Spleen (tissue), 11 donors: ENCODE measurements around the gene PPP2R5D. TPM values are rescaled to one million over a fixed set of nuclear protein-coding genes. Genes with fewer than 3 reads are reported as not detected.

Experiments
- DNase-seq: peaks from one replicate; pipeline ENCODE4 v3.0.0-alpha.2; 2020
- H3K27ac ChIP-seq, 8 donors: fragments of 200-600 bp; sonication (generic) in 7 of 8; 1 replicate in 4 of 8; 2 replicates in 4 of 8; pipeline versions ENCODE4 v1.5.0 to v1.8.0; 2016 to 2021; ENCODE audit warnings: inconsistent platforms in 4 of 8, mild to moderate bottlenecking in 4 of 8, moderate library complexity in 1 of 8
- H3K27me3 ChIP-seq, 7 donors: fragments of 200-600 bp; sonication (generic) in 6 of 7; replicated peaks in 1 of 7; 1 replicate in 4 of 7; 2 replicates in 3 of 7; pipeline versions ENCODE4 v1.5.0 to v1.8.0; 2016 to 2021; ENCODE audit warnings: inconsistent platforms in 3 of 7, mild to moderate bottlenecking in 1 of 7
- H3K36me3 ChIP-seq, 6 donors: fragments of 200-600 bp; sonication (generic) in 5 of 6; 1 replicate in 4 of 6; 2 replicates in 2 of 6; pipeline versions ENCODE4 v1.5.0 to v1.8.0; 2016 to 2021; ENCODE audit warnings: inconsistent platforms in 2 of 6
- H3K4me1 ChIP-seq, 6 donors: fragments of 200-600 bp; sonication (generic) in 5 of 6; 1 replicate in 3 of 6; 2 replicates in 3 of 6; pipeline versions ENCODE4 v1.5.0 to v1.8.0; 2016 to 2021; ENCODE audit warnings: inconsistent platforms in 3 of 6
- H3K4me3 ChIP-seq, 8 donors: fragments of 200-600 bp; sonication (generic) in 7 of 8; 1 replicate in 4 of 8; 2 replicates in 4 of 8; pipeline versions ENCODE4 v1.5.0 to v1.8.0; 2016 to 2021; ENCODE audit warnings: inconsistent platforms in 4 of 8, mild to moderate bottlenecking in 4 of 8, moderate library complexity in 2 of 8
- H3K9me3 ChIP-seq, 8 donors: fragments of 200-600 bp; sonication (generic) in 7 of 8; 1 replicate in 4 of 8; 2 replicates in 4 of 8; pipeline versions ENCODE4 v1.5.0 to v1.8.0; 2016 to 2021; ENCODE audit warnings: inconsistent platforms in 4 of 8
- POLR2A ChIP-seq, 3 donors: fragments of 450-650 bp; IDR thresholded peaks; one replicate each; pipeline ENCODE4 v1.5.1; 2017; ENCODE audit warnings: antibody characterized with exemption in 3 of 3, mild to moderate bottlenecking in 1 of 3
- POLR2AphosphoS5 ChIP-seq, 3 donors: sonication (generic); formaldehyde crosslinking; IDR thresholded peaks; one replicate each; pipeline ENCODE4 v1.5.1; 2017; ENCODE audit warnings: antibody characterized with exemption in 3 of 3
- WGBS, 5 donors: extraction: QIAGEN DNeasy Blood & Tissue Kit in 3 of 5; methylation state at CpG; one replicate each; pipeline versions ENCODE4 v1.1.5 to v1.1.7; 2013 to 2018; 5-methylcytosine and 5-hydroxymethylcytosine counted together
- intact Hi-C: fragments of 100-400 bp; cut with DNase I; formaldehyde crosslinking; loops from one replicate; pipeline ENCODE4 v1.15.0; 2023; ENCODE audit warnings: low total_unique reads
- polyA plus RNA-seq, 3 donors: library from polyadenylated mRNA; stranded (reverse); fragments of 200-250 nt; gene quantifications; one replicate each; pipeline ENCODE4 v1.2.1, GENCODE V29; 2013
- total RNA-seq, 7 donors: library from RNA; depleted of rRNA in 3 of 7; stranded (reverse); fragments of >200 nt in 3 of 7; fragmentation: NEBNext Ultra II Directional in 4 of 7; extraction: Animal tissue kit (Norgen Biotek cat#: 25700) in 4 of 7; gene quantifications; one replicate each; pipeline versions ENCODE4 v1.1.0 to v1.2.1, GENCODE V29; 2016 to 2021
- TF ChIP-seq, protein P1 (sequence below), 11 experiments: fragments of 200-600 bp in 7 of 11; fragments of 450-650 bp in 4 of 11; sonication (generic) in 4 of 11; IDR thresholded peaks in 8 of 11; conservative IDR thresholded peaks in 3 of 11; 1 replicate in 7 of 11; 2 replicates in 4 of 11; pipeline versions ENCODE4 v1.4.0 to v1.8.0; 2016 to 2021; ENCODE audit warnings: antibody characterized with exemption in 11 of 11, inconsistent platforms in 4 of 11, mild to moderate bottlenecking in 1 of 11
- donor health status: healthy with polysubstance abuse.
- donor health status: DM: no; HTN: no; CAD: no; lungs with moderate emphysema.
- donor health status: DM: no; HTN: no; CAD: no.
- donor health status: Bipolar disorder and iron deficiency.
- donor health status: healthy.
- donor health status: DM: no; HTN: no; CAD: no.
- donor health status: DM: yes; HTN: yes; CAD: no.

PPP2R5D gene
- total and polyA plus RNA-seq, 10 donors: 15.3 to 40.2 (median 25.5) TPM

DNA sequence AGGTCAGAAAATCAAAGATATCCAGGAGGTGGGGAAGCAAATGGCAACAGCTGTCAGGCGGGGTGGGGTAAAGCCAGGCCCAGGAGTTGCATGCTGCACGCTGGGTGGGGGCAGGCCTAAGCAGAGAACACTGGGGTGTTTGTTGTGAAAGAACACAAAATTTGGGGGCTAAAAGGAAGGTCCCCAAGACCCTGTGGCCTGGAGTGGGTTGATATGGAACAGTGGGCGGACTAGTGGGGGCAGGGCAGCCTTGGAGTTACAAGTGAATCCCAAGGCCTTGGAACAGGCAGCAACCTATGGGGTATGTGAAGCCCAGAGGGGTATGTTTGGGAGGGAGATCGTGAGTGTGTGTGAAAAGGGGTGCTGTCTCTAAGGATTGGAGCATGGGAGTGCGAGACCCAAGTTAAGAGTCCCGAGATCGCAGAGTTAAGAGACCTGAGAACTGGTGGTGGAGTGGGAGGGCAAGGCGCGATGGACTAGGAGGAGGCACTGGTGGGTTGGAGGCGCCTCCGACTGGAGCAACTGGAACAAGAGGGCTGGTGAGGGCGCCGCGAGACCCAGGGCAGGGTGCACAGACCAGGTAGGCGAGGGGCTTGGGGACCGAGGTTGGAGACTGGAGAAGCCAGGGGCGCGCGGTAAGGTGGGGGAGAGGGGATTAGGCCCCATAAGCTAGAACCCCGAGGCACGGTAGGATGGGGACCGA lies 68.6 kb downstream of the PPP2R5D start:
- H3K36me3 ChIP-seq: peaks cover 0 to 78% (median 48%) of the 10 kb centered on the region in 6 donors
- peak overlapping the region; percentile 83 to 95 (median 92) for H3K27ac ChIP-seq
- DNase-seq: no peak
- intact Hi-C loops: no loop called here
- H3K4me3 ChIP-seq: peak overlapping the region; percentile 61 to 86 (median 78)
- TF ChIP-seq POLR2AphosphoS5 (IDR thresholded peaks at IDR 0.05) (no peak), POLR2A (IDR thresholded peaks at IDR 0.05) (no peak)
- TF ChIP-seq, protein P1, sequence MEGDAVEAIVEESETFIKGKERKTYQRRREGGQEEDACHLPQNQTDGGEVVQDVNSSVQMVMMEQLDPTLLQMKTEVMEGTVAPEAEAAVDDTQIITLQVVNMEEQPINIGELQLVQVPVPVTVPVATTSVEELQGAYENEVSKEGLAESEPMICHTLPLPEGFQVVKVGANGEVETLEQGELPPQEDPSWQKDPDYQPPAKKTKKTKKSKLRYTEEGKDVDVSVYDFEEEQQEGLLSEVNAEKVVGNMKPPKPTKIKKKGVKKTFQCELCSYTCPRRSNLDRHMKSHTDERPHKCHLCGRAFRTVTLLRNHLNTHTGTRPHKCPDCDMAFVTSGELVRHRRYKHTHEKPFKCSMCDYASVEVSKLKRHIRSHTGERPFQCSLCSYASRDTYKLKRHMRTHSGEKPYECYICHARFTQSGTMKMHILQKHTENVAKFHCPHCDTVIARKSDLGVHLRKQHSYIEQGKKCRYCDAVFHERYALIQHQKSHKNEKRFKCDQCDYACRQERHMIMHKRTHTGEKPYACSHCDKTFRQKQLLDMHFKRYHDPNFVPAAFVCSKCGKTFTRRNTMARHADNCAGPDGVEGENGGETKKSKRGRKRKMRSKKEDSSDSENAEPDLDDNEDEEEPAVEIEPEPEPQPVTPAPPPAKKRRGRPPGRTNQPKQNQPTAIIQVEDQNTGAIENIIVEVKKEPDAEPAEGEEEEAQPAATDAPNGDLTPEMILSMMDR (IDR thresholded peaks at IDR 0.05 in 8 of 11, conservative IDR thresholded peaks at IDR 0.05 in 3 of 11): no peak
- WGBS, 5 donors: 13 to 17% (median 16%) methylated on average over 21 to 22 of the region's 22 CpGs
- no peaks in the 10 kb centered on the region for H3K9me3 ChIP-seq
- no peaks in the 10 kb centered on the region for H3K27me3 ChIP-seq
- H3K4me1 ChIP-seq: peaks cover 10 to 60% (median 29%) of the 10 kb centered on the region in 6 donors

DNA sequence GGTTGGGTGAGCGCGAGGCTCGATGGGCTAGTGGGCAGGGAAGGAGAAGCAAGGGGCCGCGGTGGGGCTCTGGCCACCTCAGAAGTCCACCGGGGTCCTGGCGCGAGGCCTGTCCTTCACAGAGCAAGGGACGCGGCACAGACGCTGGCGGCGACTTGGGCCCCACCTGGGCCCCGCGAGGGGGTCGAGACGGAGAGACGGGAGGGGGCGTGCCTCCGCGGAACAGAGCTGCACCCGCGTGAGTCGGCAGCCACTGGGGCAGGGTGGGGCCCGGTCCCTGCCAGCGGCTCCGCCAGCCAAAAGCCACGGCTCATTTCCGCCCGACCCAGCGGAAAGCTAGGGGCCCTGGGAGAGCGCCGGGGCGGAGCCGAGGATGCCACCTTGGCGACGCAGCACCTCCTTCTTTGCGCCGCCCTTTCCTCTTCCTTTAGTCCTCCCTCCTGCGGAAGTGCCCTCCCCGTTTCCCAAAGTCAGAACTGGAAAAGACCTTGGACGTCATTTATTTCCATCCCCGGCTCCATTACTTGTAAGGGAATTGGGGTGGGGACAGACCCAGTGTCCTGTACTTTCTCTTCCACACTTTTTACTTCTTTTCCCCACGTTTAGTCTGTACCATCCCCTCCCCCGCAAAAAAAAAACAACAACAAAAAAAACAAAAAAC lies 69.3 kb downstream of the PPP2R5D start, which contains the start of gene CUL7:
Gene CUL7, minus strand, starts transcription at position 307 of the 661 bp plus-strand sequence. CDS start 1,063 bp downstream, outside the sequence.
- Histone ChIP-seq H3K36me3 (peaks cover 0 to 72% (median 42%) of the 10 kb centered on the region in 6 donors), H3K4me3 (peak within 1 kb of the TSS; percentile 61 to 86 (median 78)), H3K27ac (peak within 1 kb of the TSS; percentile 83 to 95 (median 92)), H3K4me1 (peaks cover 17 to 67% (median 36%) of the 10 kb centered on the region in 6 donors), H3K9me3 (no peaks in the 10 kb centered on the region), H3K27me3 (no peaks in the 10 kb centered on the region)
- DNase-seq: peak; percentile 98
- WGBS, 5 donors: 0 to 3% (median 2%) methylated on average over 31 to 45 of the region's 45 CpGs
- TF ChIP-seq POLR2A (IDR thresholded peaks at IDR 0.05) (peak in 1 of 3 donors; percentile 62), POLR2AphosphoS5 (IDR thresholded peaks at IDR 0.05) (peak; percentile 93 to 96 (median 96))
- TF ChIP-seq, protein P1 (IDR thresholded peaks at IDR 0.05 in 8 of 11, conservative IDR thresholded peaks at IDR 0.05 in 3 of 11): peak in 2 of 11 experiments; percentile 26 to 30
- intact Hi-C loops: no loop called here

DNA sequence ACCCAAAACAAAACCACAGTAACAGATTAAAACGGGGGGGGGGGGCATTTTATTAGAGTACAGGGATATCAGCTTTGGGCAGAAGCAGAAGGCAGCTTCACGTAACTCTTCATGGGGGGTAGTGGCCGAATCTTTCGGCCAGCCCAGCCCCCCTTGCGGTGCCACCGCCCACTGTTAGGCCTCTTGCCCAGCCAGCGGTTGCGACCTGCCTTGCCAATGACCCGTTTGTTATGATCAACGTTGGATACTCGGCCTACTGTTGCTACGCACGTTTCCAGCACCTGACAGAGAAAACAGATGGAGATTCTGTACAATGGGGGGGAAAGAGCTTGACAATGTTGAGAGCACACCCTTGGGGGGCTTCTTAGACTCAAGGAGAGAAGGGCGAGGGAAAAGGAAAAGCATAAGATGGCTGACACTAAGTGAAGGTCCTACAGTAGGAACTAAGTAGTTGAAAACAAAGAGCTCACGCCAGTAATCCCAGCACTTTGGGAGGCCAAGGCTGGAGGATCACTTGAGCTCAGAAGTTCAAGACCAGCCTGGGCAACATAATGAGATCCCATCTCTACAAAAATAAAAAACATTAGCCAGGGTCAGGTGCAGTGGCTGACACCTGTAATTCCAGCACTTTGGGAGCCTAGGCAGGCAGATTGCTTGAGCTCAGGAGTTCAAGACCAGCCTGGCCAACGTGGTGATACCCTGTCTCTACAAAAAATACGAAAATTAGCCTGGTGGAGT lies 70.0 kb downstream of the PPP2R5D start:
- WGBS, 5 donors: 67 to 80% (median 77%) methylated on average over 17 of the region's 17 CpGs
- Histone ChIP-seq H3K4me1 (peaks cover 18 to 72% (median 40%) of the 10 kb centered on the region in 6 donors), H3K27me3 (no peaks in the 10 kb centered on the region), H3K36me3 (peaks cover 0 to 65% (median 36%) of the 10 kb centered on the region in 6 donors), H3K4me3 (peak overlapping the region; percentile 61 to 86 (median 78)), H3K27ac (peak overlapping the region; percentile 83 to 95 (median 92)), H3K9me3 (no peaks in the 10 kb centered on the region)
- DNase-seq: no peak
- TF ChIP-seq POLR2A (IDR thresholded peaks at IDR 0.05): no peak
- TF ChIP-seq, protein P1 (IDR thresholded peaks at IDR 0.05 in 8 of 11, conservative IDR thresholded peaks at IDR 0.05 in 3 of 11): no peak
- TF ChIP-seq POLR2AphosphoS5 (IDR thresholded peaks at IDR 0.05): no peak
- intact Hi-C loops: no loop called here
